A673 (cell line): ENCODE measurements around the gene PRICKLE1. TPM values are rescaled to one million over a fixed set of nuclear protein-coding genes. Genes with fewer than 3 reads are reported as not detected.

Experiments used
- BruUV-seq: library from RNA; stranded (reverse); fragments of 400-500 nt; replicated peaks from 2 replicates; lab custom pipeline; 2021; lab: Mats Ljungman, UMichigan
- CTCF ChIA-PET: fragments of 300-600 bp; sonication (Branson Sonifier 250); formaldehyde crosslinking; loops from one replicate; lab custom pipeline; 2022; ENCODE audit warnings: antibody characterized with exemption; lab: Charles Lee
- POLR2A ChIA-PET: fragments of 300-600 bp; sonication (Branson Sonifier 250); formaldehyde crosslinking; loops from one replicate; lab custom pipeline; 2022; ENCODE audit warnings: antibody characterized with exemption; ENCODE audit not compliant: low non-redundant PET; lab: Charles Lee
- DNase-seq: peaks from one replicate; pipeline ENCODE4 v3.0.0-alpha.2; 2015; ENCODE audit warnings: low spot score
- H3K27ac ChIP-seq: fragments of 200-600 bp; sonication (generic); 2 replicates; pipeline ENCODE4 v1.5.1; 2016; ENCODE audit warnings: mixed run types, low read depth, mild to moderate bottlenecking, mixed read lengths, antibody characterized with exemption, low read length; ENCODE audit not compliant: poor library complexity, severe bottlenecking
- H3K27me3 ChIP-seq: fragments of 200-600 bp; sonication (generic); replicated peaks from 2 replicates; pipeline ENCODE4 v1.6.1; 2017; ENCODE audit warnings: mixed run types, low read depth, mild to moderate bottlenecking, mixed read lengths, antibody characterized with exemption, low read length; ENCODE audit not compliant: insufficient read depth, poor library complexity
- H3K36me3 ChIP-seq: fragments of 200-600 bp; sonication (generic); 2 replicates; pipeline ENCODE4 v1.6.1; 2016; ENCODE audit warnings: mixed run types, mild to moderate bottlenecking, mixed read lengths, antibody characterized with exemption, low read length; ENCODE audit not compliant: insufficient read depth, poor library complexity, severe bottlenecking
- H3K4me1 ChIP-seq: fragments of 200-600 bp; sonication (generic); 2 replicates; pipeline ENCODE4 v1.6.1; 2017; ENCODE audit warnings: mixed run types, mild to moderate bottlenecking, mixed read lengths, antibody characterized with exemption, low read length; ENCODE audit not compliant: insufficient read depth, poor library complexity, severe bottlenecking
- H3K4me3 ChIP-seq: fragments of 200-600 bp; sonication (generic); 2 replicates; pipeline ENCODE4 v1.5.1; 2016; ENCODE audit warnings: low read depth, mixed run types, mild to moderate bottlenecking, mixed read lengths, low read length; ENCODE audit not compliant: poor library complexity, severe bottlenecking
- H3K9me3 ChIP-seq: fragments of 200-600 bp; sonication (generic); 2 replicates; pipeline ENCODE4 v1.6.1; 2016; ENCODE audit warnings: mixed run types, low read depth, mild to moderate bottlenecking, mixed read lengths, antibody characterized with exemption, low read length; ENCODE audit not compliant: poor library complexity, severe bottlenecking
- CTCF ChIP-seq: fragments of 300-800, 200-600 bp; sonication (generic); conservative IDR thresholded peaks from 2 replicates; pipeline ENCODE4 v1.5.1; 2017; ENCODE audit warnings: low read depth, mild to moderate bottlenecking, antibody characterized with exemption, low read length, moderate library complexity, mixed read lengths
- EZH2 ChIP-seq: fragments of 200-600 bp; sonication (generic); IDR thresholded peaks from 2 replicates; pipeline ENCODE4 v1.6.1; 2017; ENCODE audit warnings: borderline replicate concordance, low read depth, mild to moderate bottlenecking, mixed read lengths, antibody characterized with exemption, low read length; ENCODE audit not compliant: poor library complexity, severe bottlenecking
- intact Hi-C: fragments of 100-400 bp; cut with micrococcal nuclease; formaldehyde crosslinking; loops from one replicate; pipeline ENCODE4 v1.10.0; 2022; ENCODE audit not compliant: unreplicated experiment
- total RNA-seq: library from RNA; stranded (reverse); gene quantifications from 2 replicates; pipeline ENCODE4 v1.2.3, GENCODE V29; 2021

PRICKLE1 gene
- total RNA-seq, 1 experiment from 2014 or later: 1.1 TPM

DNA sequence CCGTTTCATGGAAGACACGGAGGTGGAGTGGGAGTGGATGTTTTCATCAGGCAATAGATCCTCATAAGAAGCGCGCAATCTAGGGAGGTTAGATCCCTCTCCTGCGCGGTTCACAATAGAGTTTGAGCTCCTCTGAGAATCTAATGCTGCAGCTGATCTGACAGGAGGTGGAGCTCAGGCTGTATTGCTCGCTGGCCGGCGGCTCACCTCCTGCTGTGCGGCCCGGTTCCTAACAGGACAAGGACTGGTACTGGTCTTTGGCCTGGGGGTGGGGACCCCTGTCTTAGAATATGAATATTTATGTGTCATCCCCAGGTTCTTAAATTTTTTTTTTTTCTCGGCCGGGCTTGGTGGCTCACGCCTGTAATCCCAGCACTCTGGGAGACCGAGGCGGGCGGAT is 36.7 kb downstream of the PRICKLE1 start:
- Histone ChIP-seq H3K9me3 (no peaks in the 10 kb centered on the region), H3K27me3 (no peaks in the 10 kb centered on the region), H3K36me3 (no peaks in the 10 kb centered on the region), H3K4me3 (no peak overlapping the region), H3K4me1 (no peaks in the 10 kb centered on the region), H3K27ac (no peak overlapping the region)
- CTCF ChIA-PET: no interaction called here
- no peak for DNase-seq
- POLR2A ChIA-PET: no interaction called here
- intact Hi-C loops: no loop called here
- BruUV-seq: no TSS peak
- TF ChIP-seq CTCF: no peak
- no peak for TF ChIP-seq EZH2

GRCh38 chr12:42550800-42551199 is 38.7 kb downstream of the PRICKLE1 start:
- Histone ChIP-seq H3K27me3 (no peaks in the 10 kb centered on the region), H3K4me1 (no peaks in the 10 kb centered on the region), H3K36me3 (no peaks in the 10 kb centered on the region), H3K27ac (no peak overlapping the region), H3K4me3 (no peak overlapping the region), H3K9me3 (no peaks in the 10 kb centered on the region)
- POLR2A ChIA-PET: no interaction called here
- CTCF ChIA-PET: no interaction called here
- DNase-seq: no peak
- TF ChIP-seq CTCF (no peak), EZH2 (no peak)
- no TSS peak for BruUV-seq
- intact Hi-C loops: no loop called here

- Histone ChIP-seq H3K4me3 (no peak overlapping the region), H3K27me3 (no peaks in the 10 kb centered on the region), H3K4me1 (no peaks in the 10 kb centered on the region), H3K9me3 (no peaks in the 10 kb centered on the region), H3K36me3 (no peaks in the 10 kb centered on the region), H3K27ac (no peak overlapping the region)
- BruUV-seq: no TSS peak
- TF ChIP-seq EZH2 (no peak), CTCF (no peak)
- CTCF ChIA-PET: no interaction called here
- intact Hi-C loops: no loop called here
- POLR2A ChIA-PET: no interaction called here
- DNase-seq: no peak
Measured at GRCh38 chr12:42546709-42547108, 42.8 kb downstream of the PRICKLE1 start.
